K562 (cell line): Measurements from ENCODE around the gene TANGO6. TPM values are rescaled to one million over a fixed set of nuclear protein-coding genes. Genes with fewer than 3 reads are reported as not detected.

Experiments used
- ARID3B ChIP-seq: fragments of 250-450 bp; sonication (Bioruptor Pico); IDR thresholded peaks from 2 replicates; pipeline ENCODE4 v1.4.0; 2020; ENCODE audit warnings: borderline replicate concordance
- CBX1 ChIP-seq: sonication (generic); IDR thresholded peaks from 2 replicates; pipeline ENCODE4 v1.6.1; 2016; ENCODE audit warnings: antibody characterized with exemption, low read depth, mild to moderate bottlenecking
- CEBPZ ChIP-seq: fragments of 150-350 bp; IDR thresholded peaks from 2 replicates; pipeline ENCODE4 v1.6.1; 2014; ENCODE audit warnings: low read depth, mild to moderate bottlenecking, low read length, borderline replicate concordance
- DNMT1 ChIP-seq: fragments of 450-650 bp; IDR thresholded peaks from 2 replicates; pipeline ENCODE4 v1.6.1; 2016; ENCODE audit warnings: antibody characterized with exemption, mild to moderate bottlenecking
- HDAC1 ChIP-seq, 2 experiments: fragments of 450-650 bp; IDR thresholded peaks; 2 replicates each; pipeline ENCODE4 v1.6.1; 2016 to 2017; ENCODE audit warnings: inconsistent platforms in 1 of 2, mild to moderate bottlenecking in 1 of 2, moderate library complexity in 1 of 2
- HEY1 ChIP-seq: fragments of 250-450 bp; sonication (Bioruptor Pico); IDR thresholded peaks from 2 replicates; pipeline ENCODE4 v1.5.0; 2020; ENCODE audit warnings: mild to moderate bottlenecking, moderate library complexity, borderline replicate concordance
- KLF13 ChIP-seq: fragments of 450-650 bp; IDR thresholded peaks from 2 replicates; pipeline ENCODE4 v1.6.1; 2016; ENCODE audit warnings: missing genetic modification characterization, low read depth, mild to moderate bottlenecking, missing compliant biosample characterization, moderate library complexity, borderline replicate concordance
- MCM5 ChIP-seq: fragments of 450-650 bp; IDR thresholded peaks from 2 replicates; pipeline ENCODE4 v1.6.1; 2016; ENCODE audit warnings: low read depth
- PML ChIP-seq: IDR thresholded peaks from 2 replicates; pipeline ENCODE4 v1.6.1; 2012; ENCODE audit warnings: low read length, inconsistent platforms
- POLR2AphosphoS2 ChIP-seq: IDR thresholded peaks from 2 replicates; pipeline ENCODE4 v1.6.1; 2012; ENCODE audit warnings: low read length, improper control_type of control experiment
- SRSF3 ChIP-seq: fragments of 200-400 bp; formaldehyde crosslinking; IDR thresholded peaks from 2 replicates; pipeline ENCODE4 v1.6.1; 2016; ENCODE audit warnings: mild to moderate bottlenecking, low read length, moderate library complexity; ENCODE audit not compliant: insufficient read depth
- TSHZ1 ChIP-seq: fragments of 250-450 bp; sonication (Bioruptor Pico); IDR thresholded peaks from 2 replicates; pipeline ENCODE4 v1.4.0; 2020; ENCODE audit warnings: mild to moderate bottlenecking, moderate library complexity
- ZNF436 ChIP-seq: fragments of 250-450, 450-650 bp; sonication (Bioruptor Pico); formaldehyde crosslinking; IDR thresholded peaks from 2 replicates; pipeline ENCODE4 v1.7.0; 2020; ENCODE audit warnings: mild to moderate bottlenecking
- ZNF589 ChIP-seq: fragments of 200-800 bp; sonication (Bioruptor generic); IDR thresholded peaks from 2 replicates; pipeline ENCODE4 v1.6.1; 2016; ENCODE audit warnings: low read depth, missing genetic modification characterization, missing compliant biosample characterization
- polyA plus RNA-seq, 8 experiments: library from polyadenylated mRNA; depleted of rRNA in 4 of 8; stranded (reverse) in 5 of 8; unstranded in 3 of 8; fragments of >200 nt; fragmentation: Nextera tagmentation in 2 of 8; fragmentation: Illumina TruSeq in 1 of 8; extraction: Ambion mirVana in 2 of 8; extraction: Trizol in 1 of 8; gene quantifications; 2 replicates each; pipeline versions ENCODE4 v1.2.1 to v1.2.3, GENCODE V29; 2011 to 2014; ENCODE audit warnings: inconsistent platforms in 1 of 8, missing spikeins in 1 of 8
- total RNA-seq, 7 experiments: library from RNA; depleted of rRNA in 6 of 7; stranded (reverse); fragments of >200 nt in 6 of 7; fragmentation: Illumina TruSeq in 2 of 7; extraction: Trizol in 2 of 7; gene quantifications; 2 replicates each; pipeline versions ENCODE4 v1.2.1 to v1.2.3, GENCODE V29; 2011 to 2021; ENCODE audit warnings: low replicate concordance in 1 of 7
- TF ChIP-seq, protein P1 (sequence below): fragments of 250-450 bp; sonication (Bioruptor Pico); IDR thresholded peaks from 2 replicates; pipeline ENCODE4 v1.5.0; 2022; ENCODE audit warnings: mild to moderate bottlenecking

The TANGO6 gene
- total and polyA plus RNA-seq, 9 of the 15 experiments (the other 6 are each of a cell fraction or from before 2014, with no cell fraction given) = 1.6 to 15.2 (median 9.6) TPM

GRCh38 chr16:69130461-69130860 lies 287.1 kb downstream of the TANGO6 start (continued):
- no peak for TF ChIP-seq ZNF589 (CRISPR knock-in tag)
- TF ChIP-seq ZNF436 (CRISPR knock-in tag) = no peak
- TF ChIP-seq SRSF3 = no peak
- TF ChIP-seq CEBPZ = no peak
- TF ChIP-seq TSHZ1 = no peak
- TF ChIP-seq CBX1 = no peak
- TF ChIP-seq PML = peak; percentile 51; the same call in 1 of the 2 replicates
- TF ChIP-seq POLR2AphosphoS2 = peak; percentile 73; the same call in 1 of the 2 replicates
- no peak for TF ChIP-seq KLF13
- TF ChIP-seq DNMT1 = no peak
- no peak for TF ChIP-seq HEY1 (CRISPR knock-in tag)
- TF ChIP-seq, protein P1, sequence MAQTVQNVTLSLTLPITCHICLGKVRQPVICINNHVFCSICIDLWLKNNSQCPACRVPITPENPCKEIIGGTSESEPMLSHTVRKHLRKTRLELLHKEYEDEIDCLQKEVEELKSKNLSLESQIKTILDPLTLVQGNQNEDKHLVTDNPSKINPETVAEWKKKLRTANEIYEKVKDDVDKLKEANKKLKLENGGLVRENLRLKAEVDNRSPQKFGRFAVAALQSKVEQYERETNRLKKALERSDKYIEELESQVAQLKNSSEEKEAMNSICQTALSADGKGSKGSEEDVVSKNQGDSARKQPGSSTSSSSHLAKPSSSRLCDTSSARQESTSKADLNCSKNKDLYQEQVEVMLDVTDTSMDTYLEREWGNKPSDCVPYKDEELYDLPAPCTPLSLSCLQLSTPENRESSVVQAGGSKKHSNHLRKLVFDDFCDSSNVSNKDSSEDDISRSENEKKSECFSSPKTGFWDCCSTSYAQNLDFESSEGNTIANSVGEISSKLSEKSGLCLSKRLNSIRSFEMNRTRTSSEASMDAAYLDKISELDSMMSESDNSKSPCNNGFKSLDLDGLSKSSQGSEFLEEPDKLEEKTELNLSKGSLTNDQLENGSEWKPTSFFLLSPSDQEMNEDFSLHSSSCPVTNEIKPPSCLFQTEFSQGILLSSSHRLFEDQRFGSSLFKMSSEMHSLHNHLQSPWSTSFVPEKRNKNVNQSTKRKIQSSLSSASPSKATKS (CRISPR knock-in tag) = no peak
- no peak for TF ChIP-seq ARID3B (CRISPR knock-in tag)
- TF ChIP-seq MCM5 = no peak
- no peak for TF ChIP-seq HDAC1 (IDR thresholded peaks at IDR 0.05)
- TF ChIP-seq, all 486 proteins: peak for 4
